ENCODE data around the gene WDR18.

- TF ChIP-seq POLR2AphosphoS5 (IDR thresholded peaks at IDR 0.05; ENCODE audit: borderline replicate concordance, low read depth, low read length) (no peak), FOXP2 (optimal IDR thresholded peaks at IDR 0.05; ENCODE audit: control extremely low read depth, extremely low read length, insufficient read depth) (no peak), EZH2 (IDR thresholded peaks at IDR 0.05) (no peak)
Observed at GRCh38 chr19:958967-959855, 24.9 kb upstream of the WDR18 start.

Data from SK-N-MC (cell line).